Activated CD4-positive, CD25-positive, alpha-beta regulatory T cell treated with anti-CD3 and anti-CD28 coated beads, Interleukin-2, amount 50 U/mL, for 24 hours (primary cell): Measurements from ENCODE around the gene DNAI2.
A peak's percentile ranks its signal among the peaks of the same experiment; 100 is the strongest.

Experiments used
- ATAC-seq, 2 donors: fragments of 150-1000 bp; cut with Tn5 transposase; one replicate each; pipeline ENCODE4 v1.10.0; 2021; ENCODE audit warnings: mild to moderate bottlenecking in 1 of 2, moderate library complexity in 1 of 2

DNAI2 gene

GRCh38 chr17:74343526-74344284 is 69.7 kb downstream of the DNAI2 start:
- ATAC-seq: no peak

GRCh38 chr17:74344658-74345057 is 70.6 kb downstream of the DNAI2 start:
- ATAC-seq: no peak

GRCh38 chr17:74345433-74346241 is 71.6 kb downstream of the DNAI2 start:
- ATAC-seq: no peak

GRCh38 chr17:74347646-74348045 is 73.6 kb downstream of the DNAI2 start:
- no peak for ATAC-seq

- no peak for ATAC-seq
Observed at GRCh38 chr17:74349120-74349519, 75.1 kb downstream of the DNAI2 start.

GRCh38 chr17:74350486-74350885 is 76.5 kb downstream of the DNAI2 start:
- ATAC-seq: no peak

GRCh38 chr17:74351552-74352210 is 77.6 kb downstream of the DNAI2 start:
- peak in 1 of 2 donors; percentile 39 for ATAC-seq

GRCh38 chr17:74353446-74354060 is 79.5 kb downstream of the DNAI2 start:
- ATAC-seq: no peak

- peak; percentile 32 to 34 for ATAC-seq
Observed at GRCh38 chr17:74354123-74354522, 80.1 kb downstream of the DNAI2 start.

- no peak for ATAC-seq
Observed at GRCh38 chr17:74354561-74354960, 80.5 kb downstream of the DNAI2 start.

GRCh38 chr17:74355065-74355464 is 81.0 kb downstream of the DNAI2 start:
- no peak for ATAC-seq

GRCh38 chr17:74356646-74357465 is 82.8 kb downstream of the DNAI2 start:
- peak; percentile 28 to 33 for ATAC-seq

GRCh38 chr17:74357466-74357809 is 83.4 kb downstream of the DNAI2 start:
- ATAC-seq: no peak

- ATAC-seq: no peak
Observed at GRCh38 chr17:74358697-74359096, 84.7 kb downstream of the DNAI2 start.

- no peak for ATAC-seq
Observed at GRCh38 chr17:74359916-74360315, 85.9 kb downstream of the DNAI2 start.

- no peak for ATAC-seq
Observed at GRCh38 chr17:74360899-74361229, 86.8 kb downstream of the DNAI2 start.

- peak; percentile 33 to 41 for ATAC-seq
Observed at GRCh38 chr17:74361230-74362068, 87.4 kb downstream of the DNAI2 start, which contains the start of gene BTBD17. BTBD17 (minus strand) TSS chr17:74361868; CDS start chr17:74361819, 49 bp downstream.

- ATAC-seq: no peak
Observed at GRCh38 chr17:74362069-74362405, 88.0 kb downstream of the DNAI2 start.

- no peak for ATAC-seq
Observed at GRCh38 chr17:74362810-74363498, 88.9 kb downstream of the DNAI2 start.
